ENCODE data around the gene TBX5.
"Not testable (repeated sequence)": the region's sequence is repeated elsewhere in the genome, so short reads cannot be mapped to it uniquely, and the experiment has no call there.

TBX5 gene

DNA sequence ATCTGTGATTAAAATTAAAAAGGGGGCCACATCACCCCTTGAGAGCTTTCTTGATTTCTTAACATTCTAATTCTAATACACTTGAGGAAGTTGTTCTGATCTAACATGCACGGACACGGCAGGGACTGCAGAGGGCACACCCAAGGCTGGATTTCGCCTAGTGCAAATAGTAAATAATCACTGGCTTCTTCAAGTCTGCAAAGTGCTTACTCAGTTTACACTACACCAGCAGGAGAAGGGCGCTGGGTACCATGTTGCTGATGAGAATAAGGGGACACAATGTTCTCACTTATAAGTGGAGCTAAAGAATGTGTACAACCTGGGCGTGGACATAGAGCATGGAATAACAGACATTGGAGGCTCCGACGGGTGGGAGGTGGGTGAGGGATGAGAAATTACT, 34.2 kb downstream of the TBX5 start:
- no peak for DNase-seq (ENCODE audit: low spot score)

DNA sequence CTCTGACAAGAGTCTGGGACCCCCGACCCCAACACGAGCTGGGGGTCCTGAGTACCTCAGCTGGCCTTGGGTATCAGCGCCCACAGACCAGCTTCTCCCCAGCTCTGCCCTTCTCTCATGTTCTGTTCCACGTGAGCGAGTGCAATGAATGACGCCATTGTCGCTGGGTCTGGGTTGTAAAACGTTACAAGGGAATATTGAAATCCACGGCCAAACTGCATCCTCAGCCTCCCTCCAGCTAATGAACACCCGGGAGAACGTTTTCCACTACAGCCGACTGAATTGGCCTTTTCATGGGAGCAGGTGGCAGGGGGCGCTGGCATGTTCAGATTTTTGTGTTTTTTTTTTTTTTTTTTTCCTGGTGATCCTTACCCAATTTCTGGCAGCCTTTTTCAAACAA, 34.7 kb downstream of the TBX5 start:
- no peak for DNase-seq (ENCODE audit: low spot score)

DNA sequence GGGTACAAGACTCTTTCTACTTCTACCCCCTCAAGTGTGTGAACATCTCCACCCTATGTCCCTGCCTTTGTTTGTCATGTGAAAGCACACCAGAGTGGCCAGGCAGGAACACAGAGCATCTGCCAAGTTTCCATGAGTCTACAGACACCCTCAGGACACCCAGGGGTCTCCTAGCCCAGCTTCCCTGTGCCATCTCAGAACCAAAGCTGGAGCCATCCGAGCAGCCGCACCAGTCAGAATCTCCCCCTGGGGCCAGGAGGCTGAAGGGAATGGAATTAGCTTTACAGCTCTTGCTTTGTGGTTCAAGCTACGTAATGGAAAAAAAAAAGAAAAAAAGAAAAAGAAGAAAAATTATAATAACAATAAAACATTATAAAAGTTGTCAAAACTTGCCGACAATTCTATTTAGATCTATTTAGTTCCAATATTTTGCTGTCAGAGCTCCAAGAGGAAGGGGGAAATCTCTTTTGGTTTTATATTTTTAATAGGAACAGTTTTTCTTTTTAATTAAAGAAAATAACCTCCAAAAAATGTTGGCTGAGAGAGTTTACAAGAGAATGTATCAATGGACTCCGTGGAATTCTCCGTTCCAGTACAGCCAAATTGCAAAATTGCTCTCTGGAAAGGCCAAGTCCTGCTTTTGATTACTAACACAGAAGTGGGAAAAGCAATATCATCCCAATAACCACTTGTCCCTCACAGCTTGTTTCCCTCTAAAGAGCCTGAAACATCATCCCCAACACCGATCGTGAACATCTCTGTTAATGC, 37.1 kb downstream of the TBX5 start:
- no peak for DNase-seq (ENCODE audit: low spot score)

DNA sequence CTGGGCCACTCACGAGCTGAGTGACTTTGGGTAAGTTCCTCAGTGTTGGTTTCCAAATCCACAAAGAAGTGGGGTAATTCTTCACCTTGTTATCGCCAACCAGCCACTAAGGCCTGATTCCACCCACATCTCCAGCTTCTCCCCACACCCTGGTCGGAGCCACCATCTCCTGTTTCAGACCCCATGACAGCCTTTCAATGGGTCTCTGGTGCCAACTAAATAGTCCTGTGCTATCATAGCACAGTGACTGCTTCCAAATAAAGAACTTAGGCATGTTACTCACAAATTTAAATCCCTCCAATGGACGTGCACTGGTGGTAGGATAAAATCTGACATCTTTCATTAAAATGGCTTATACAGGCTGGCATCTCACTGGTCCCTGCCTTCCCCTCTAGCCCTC, 44.0 kb downstream of the TBX5 start:
- DNase-seq (ENCODE audit: low spot score): no peak

DNA sequence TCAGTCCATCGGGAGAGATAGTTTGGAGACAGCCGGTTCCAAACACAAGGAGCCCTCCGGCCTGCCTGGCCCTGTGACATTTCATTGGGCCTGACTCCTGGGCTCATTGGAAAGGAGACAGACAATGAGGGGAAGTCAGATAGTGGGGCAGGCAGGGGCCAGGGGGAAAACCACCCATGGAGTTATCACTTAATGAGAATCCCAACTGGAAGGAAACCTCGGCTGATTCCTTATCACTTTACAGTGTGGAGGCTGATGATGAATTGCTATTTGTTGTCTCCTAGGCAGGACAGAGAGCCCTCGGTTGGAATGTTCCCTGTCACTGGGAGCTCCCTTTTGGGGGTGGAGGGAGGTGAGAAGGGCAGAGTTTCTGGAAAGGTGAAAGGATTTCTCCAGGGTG, 44.4 kb downstream of the TBX5 start:
- DNase-seq (ENCODE audit: low spot score): no peak

DNA sequence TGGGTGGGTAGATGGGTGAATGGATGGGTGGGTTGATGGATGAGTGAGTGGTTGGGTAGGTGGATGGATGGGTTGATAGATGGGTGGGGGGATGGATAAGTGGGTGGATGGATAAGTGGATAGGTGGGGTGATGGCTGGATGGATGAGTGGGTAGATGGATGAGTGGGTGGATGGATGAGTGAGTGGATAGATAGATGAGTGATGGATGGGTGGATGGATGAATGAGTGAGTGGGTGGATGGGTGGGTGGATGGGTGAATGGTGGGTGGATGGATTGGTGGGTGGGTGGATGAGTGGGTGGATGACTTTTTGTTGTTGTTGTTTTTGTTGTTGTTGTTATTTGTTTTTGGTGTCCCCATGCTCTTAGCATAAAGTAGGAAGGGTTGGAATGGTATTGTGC, 45.5 kb downstream of the TBX5 start:
- no peak for DNase-seq (ENCODE audit: low spot score)

DNA sequence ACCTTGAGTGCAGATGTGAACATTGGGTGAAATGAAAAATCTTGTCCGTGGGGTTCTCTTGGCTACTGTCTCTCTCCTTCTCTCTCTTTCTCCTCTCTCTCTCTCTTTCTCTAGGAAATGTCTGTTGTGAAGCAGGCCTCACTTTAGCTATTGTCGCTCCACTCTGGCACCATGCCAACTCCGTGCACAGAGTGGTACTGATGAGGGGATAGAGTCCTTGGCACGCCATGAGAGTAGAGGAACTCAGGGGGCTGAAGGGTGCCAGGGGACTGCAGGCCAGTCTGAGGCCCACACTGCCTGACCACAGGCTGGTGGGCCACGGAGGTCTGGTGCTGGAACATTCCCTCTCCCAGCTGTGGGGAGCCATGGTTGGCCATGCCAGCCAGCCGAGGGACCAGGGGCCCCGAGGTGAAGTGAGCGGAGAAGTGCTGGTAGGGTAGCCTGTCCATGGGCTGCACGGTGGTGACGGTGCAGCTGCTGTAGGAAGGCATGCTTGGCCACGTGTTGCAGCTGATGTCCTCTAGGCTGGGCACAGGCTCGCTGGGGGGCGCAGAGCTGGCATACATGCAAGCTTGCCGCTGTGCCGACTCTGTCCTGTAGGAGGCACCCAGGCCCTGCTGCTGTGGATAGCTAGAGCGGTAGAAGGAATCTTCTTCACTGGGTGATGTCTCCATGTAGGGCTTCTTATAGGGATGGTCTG, 50.4 kb downstream of the TBX5 start:
- DNase-seq (ENCODE audit: low spot score): no peak

DNA sequence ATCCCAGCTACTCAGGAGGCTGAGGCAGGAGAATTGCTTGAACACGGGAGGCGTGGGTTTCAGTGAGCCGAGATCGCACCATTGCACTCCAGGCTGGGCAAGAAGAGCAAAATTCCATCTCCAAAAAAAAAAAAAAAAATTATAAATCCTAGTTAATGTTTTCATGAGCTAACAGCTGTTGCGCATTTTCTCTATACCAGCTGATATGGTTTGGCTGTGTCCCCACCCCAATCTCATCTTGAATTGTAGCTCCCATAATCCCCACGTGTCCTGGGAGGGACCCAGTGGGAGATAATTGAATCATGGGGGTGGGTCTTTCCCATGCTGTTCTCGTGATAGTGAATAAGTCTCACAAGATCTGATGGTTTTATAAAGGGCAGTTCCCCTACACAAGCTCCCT, 56.7 kb downstream of the TBX5 start:
- not testable (repeated sequence) for DNase-seq (ENCODE audit: low spot score)

DNA sequence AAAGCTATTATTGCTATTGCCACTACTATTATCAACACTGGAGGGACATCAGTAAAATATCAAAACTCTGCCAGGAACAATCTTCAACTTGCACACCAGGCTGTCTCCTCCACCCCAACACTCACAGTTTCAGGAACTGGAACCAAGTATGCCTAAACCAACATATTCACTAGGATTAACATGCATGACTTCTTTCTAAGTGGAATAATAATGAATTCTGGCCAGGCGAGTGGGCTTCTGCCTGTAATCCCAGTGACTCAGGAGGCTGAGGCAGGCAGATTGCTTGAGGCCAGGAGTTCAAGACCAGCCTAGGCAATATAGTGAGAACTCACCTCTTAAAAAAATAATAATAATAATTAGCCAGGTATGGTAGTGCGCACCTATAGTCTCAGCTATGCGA, 58.1 kb downstream of the TBX5 start:
- DNase-seq (ENCODE audit: low spot score): no peak

DNA sequence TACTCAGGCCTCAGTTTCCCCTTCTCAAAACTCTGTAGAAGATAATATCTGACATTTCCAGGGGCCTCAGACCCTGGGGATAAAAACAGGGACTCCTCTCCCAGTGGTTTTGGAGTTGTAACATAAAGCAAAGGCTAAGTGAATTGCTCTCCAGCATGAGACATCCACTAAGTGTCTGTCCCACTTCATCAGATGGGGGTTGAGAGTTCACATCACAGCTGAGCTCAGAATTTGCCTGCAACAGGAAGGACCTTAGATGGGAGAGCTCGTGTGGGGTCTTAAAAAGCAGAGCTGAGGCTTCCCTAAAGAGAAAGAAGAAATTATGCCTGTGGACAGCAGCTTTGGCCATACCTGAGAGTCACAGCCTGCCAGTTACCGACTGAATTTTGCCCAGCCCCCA, 61.1 kb downstream of the TBX5 start:
- no peak for DNase-seq (ENCODE audit: low spot score)

DNA sequence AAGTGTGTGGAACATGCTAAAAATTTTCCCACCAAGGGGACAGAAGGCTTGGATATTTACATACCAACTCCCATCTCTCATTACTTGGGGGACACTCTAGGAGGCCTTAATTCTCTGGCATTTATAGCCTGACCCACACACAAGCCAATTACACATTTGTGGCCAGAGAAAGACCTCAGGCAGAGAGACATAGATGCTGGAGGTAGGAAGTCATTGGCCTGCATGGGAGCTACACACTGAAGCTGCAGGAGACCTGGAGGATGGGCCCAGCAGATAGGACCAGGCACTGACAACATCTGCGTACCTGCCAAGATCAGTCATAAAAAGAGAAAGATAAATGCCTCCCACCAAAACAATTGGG, 61.7 kb downstream of the TBX5 start:
- DNase-seq (ENCODE audit: low spot score): no peak

DNA sequence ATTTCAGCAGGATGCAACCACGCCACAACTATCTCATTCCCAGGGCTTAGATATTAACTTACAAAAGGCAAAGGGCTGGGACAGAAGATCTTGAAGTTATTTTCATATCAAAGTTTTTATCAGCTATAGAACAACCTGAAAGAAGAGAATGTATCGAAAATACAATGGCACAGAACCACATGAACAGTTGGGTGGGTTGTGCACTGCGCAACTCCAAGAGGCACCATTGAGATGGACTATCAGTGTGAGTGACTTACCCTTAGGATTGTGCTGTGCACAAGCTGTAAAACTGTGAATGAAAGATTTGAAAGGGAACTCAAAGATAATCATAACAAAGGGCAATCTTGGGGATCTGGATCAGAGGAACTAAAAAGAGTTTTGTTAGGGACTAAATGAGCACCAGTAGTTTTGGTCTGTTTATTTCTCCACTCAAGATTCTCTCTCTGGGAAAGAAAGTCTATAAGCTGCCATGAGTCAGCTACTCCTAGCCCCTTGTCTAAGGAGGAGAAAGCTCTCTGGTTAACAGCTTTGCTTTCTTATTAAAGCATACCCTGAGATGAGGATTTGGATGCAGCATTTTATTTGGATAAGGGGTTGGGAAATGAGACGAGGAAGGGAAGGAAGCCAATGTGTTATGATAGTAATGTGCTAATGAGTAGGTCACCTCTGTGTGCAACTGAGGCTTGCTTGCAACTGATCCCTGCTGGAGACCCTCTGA, 62.2 kb downstream of the TBX5 start:
- DNase-seq (ENCODE audit: low spot score): no peak

DNA sequence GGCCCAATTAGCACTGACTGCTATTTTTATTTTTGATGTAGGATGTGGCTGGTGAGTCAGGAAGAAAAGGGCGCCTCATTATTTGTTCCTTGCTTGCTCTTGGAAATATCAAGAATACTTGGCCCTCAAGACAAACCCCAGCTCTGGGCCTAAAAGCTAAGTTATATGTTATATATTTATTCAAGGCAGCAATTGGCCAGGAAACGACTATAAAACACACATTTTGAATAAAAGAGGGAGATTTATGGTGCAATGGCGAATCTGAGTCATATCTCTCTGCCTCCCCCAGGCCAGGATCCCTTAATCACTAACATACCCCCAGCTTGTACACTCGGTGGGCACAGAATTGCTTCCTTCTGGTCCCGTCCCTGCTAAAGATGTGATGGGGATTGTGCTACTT, 63.3 kb downstream of the TBX5 start:
- no peak for DNase-seq (ENCODE audit: low spot score)

DNA sequence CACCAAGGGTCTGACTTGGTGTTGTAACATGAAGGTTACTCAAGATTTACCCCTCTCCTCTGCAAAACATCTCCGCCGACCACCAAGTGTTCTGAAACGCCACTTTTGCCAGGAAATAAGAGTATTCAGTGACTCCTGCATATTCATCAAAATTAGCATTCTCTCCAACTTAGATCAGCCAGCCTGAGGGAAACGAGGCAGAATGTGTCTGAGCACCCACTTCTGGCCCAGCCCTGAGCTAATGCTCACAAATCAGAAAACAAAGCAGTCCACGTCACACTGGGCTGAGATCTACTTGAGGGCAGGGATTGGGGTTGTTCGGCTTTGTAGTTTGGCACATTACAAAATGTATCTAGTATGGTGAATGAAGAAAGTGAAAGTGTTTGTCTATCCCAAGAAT, 64.3 kb downstream of the TBX5 start:
- DNase-seq (ENCODE audit: low spot score): no peak

DNA sequence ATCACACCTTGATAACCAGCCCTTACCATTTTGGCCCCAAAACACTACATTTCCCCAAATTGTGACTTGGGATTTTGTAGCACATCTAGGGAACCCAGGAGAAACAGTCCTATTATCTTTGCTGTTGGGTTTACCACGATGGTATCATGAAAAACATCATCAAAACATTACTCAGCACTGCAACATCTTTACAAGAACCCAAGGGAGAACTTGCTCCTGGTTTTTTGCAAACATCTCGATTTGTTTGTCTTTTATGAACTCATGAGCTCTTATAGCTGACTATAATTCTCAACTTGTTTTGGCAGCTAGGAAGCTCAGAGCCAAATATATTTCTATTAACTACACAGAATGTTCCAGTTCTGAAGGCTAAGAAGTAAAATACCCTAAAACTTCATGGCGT, 65.7 kb downstream of the TBX5 start:
- DNase-seq (ENCODE audit: low spot score): no peak

DNA sequence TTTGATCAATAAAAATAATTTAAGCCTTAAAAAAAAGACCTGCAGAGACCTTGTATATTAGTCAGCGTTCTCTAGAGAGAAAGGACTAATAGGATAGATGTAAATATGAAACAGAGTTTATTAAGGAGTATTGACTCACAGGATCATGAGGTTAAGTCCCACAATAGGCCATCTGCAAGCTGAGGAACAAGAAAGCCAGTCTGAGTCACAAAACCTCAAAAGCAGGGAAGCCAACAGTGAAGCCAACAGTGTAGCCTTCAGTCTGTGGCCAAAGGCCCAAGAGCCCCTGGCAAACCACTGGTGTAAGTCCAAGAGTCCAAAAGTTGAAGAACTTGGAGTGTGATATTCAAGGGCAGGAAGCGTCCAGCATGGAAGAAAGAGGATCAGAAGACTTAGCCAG, 66.3 kb downstream of the TBX5 start:
- no peak for DNase-seq (ENCODE audit: low spot score)

DNA sequence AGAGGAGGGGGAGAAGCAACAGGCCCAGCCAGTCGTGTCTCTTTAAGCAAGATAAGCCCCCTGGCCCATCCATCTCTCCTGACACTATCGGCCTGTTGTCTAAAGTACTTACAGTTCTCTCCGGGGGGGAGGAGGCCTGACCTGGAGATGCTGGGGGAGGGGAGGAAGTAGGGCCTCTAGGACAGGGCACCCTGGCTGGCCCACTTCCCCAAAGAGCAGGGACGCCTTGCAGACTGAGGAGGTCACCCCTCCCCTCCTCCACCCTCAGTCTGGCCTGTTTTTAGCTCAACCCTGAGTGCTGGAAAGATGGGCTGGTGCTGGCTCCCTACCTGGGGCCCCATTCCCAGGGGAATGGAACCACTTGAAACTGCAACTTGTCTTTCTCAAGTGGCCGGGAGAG, 70.3 kb downstream of the TBX5 start:
- no peak for DNase-seq (ENCODE audit: low spot score)

DNA sequence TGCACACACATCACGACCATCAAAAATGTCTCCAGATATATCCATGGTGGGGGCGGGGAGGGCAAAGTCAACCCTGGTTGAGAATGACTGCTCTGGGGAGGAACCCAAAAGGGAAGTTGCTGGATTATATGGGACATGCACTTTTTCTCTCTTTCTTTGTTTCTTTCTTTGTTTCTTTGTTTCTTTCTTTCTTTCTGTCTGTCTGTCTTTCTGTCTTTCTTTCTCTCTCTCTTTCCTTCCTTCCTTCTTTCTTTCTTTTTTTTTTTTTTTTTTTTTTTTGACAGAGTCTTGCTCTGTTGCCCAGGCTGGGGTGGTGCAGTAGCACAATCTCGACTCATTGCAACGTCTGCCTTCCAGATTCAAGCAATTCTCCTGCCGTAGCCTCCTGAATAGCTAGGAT, 71.5 kb downstream of the TBX5 start:
- no peak for DNase-seq (ENCODE audit: low spot score)

DNA sequence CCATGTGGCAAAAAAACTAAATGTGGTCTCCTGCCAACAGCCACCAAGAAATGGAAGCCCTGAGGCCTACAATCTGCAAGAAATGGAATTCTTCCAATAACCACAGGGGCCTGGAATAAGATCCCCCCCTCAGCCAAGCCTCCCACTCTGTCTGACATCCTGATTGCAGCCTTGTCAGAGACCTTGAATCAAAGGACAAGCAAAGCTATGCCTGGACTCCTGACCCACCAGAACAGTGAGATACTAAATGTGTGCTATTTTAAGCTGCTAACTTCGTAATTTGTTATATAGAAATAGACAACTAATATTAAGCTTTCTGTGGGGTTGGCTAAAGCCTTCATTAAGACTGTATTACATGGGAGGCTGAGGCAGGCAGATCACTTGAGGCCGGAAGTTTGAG, 77.7 kb downstream of the TBX5 start:
- no peak for DNase-seq (ENCODE audit: low spot score)

DNA sequence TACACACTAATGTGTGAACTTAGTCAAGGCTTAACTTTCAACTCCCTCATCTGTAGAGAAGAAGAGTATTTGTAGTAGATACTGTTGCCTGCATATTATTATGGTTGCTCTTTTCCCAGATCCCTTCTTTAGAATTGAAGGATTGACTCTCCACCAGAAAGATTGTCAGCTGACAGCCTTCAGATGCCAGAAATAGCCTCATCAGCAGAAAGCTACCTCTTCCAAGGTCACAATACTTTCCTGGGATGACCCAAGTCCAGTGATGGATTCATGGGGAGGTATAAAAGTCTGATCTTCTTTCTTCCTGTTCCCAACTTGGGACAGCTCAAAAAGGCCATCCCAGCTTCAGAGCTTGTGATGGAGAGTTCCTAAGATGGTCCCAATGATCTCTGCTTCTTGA, 78.2 kb downstream of the TBX5 start:
- no peak for DNase-seq (ENCODE audit: low spot score)

DNA sequence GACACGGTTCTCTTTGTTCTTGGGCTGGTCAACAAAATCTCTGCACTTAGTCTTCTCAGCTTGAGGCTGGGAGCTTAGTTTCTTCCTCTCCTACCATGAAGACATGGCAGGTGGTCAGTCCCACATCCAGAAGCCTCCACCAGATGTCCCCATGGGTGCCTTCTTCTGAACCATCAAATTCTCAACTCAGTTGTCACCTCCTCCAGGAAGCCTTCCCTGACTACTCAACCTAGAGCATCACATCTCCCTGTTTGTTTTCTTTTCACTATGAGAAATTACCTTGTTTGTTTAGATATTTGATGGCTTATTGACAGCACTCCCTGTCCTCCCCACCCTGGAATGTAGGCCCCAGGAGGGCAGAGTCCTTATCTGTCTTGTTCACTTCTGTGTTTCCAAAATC, 84.4 kb downstream of the TBX5 start:
- DNase-seq (ENCODE audit: low spot score): no peak

DNA sequence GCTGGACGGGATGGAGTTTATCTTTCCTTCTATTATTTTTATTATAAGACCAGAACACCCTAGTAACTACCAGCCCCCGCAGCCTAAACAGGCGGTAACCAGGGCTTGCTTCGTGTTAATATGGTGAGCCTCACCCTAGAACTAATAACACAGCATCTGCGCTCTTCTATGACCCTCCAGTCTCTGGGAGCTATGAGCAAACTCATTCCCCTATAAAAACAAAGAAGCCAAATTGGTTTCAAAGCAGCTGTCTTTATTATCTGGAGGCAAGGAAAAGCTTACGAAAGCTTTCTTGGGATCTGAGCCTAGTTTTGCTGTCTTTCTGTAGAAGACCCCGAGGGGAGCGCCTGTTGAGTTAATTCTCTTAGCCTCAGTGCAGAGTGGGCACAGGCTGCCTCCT, 85.0 kb downstream of the TBX5 start:
- DNase-seq (ENCODE audit: low spot score): no peak

DNA sequence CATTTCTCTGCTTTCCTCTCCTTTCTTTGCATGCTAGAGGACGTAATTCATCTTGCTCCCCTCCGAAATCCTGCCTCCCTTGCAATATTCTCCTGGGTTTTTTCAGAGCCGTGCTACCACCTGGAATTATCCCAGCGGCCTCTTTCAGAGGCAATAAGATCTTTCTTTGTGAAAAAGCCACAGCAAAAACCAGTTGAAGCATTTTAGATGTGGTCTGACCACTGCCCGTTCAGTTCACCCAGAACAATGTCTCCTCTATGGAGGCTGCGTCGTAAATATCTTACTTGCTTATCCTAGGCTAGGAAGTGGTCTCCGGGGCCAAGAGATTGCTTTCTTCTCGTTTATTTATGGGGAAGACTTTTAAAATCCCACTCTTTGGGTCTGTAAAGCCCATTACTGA, 85.8 kb downstream of the TBX5 start:
- no peak for DNase-seq (ENCODE audit: low spot score)

DNA sequence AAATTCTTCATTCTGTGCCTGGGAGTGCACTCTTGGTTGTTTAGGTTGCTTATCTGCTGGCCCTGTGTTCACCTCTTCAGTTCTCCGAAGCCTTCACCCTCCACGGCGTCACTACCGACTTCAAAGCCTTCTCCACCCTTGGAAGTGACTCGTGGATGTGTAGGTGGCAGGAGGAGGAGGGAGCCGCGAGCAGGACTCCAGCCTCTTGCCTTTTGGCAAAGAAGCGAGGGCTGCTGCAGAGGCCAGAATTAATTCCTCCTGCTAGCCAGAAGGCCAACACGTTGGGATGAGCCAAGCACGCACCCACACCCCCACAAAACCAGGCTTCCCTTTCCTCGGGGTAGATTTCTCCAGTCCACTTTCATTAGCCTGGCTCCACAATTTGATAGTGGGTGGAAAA, 86.5 kb downstream of the TBX5 start:
- DNase-seq (ENCODE audit: low spot score): no peak

Measured in HuH-7 (cell line).